Panc1 (cell line): ENCODE results near the gene GRIN2A. TPM values are rescaled to one million over a fixed set of nuclear protein-coding genes. Genes with fewer than 3 reads are reported as not detected.

ENCODE experiments used
- ATAC-seq: fragments of 200-7000 bp; cut with Tn5 transposase; 2 replicates; pipeline ENCODE4 v1.9.1; 2020; ENCODE audit warnings: mild to moderate bottlenecking, moderate library complexity
- BruUV-seq: library from RNA; stranded (reverse); fragments of 400-500 nt; replicated peaks from 2 replicates; lab custom pipeline; 2021; lab: Mats Ljungman, UMichigan
- CTCF ChIA-PET: fragments of 300-600 bp; sonication (Branson Sonifier 250); formaldehyde crosslinking; loops from one replicate; lab custom pipeline; 2022; ENCODE audit warnings: antibody characterized with exemption; lab: Charles Lee
- POLR2A ChIA-PET: fragments of 300-600 bp; sonication (Branson Sonifier 250); formaldehyde crosslinking; loops from one replicate; lab custom pipeline; 2022; ENCODE audit warnings: antibody characterized with exemption; lab: Charles Lee
- DNase-seq: peaks from one replicate; pipeline ENCODE4 v3.0.0-alpha.2; 2010; ENCODE audit warnings: low read depth, low spot score
- H3K27ac ChIP-seq: 2 replicates; pipeline ENCODE4 v1.5.1; 2011; ENCODE audit warnings: mild to moderate bottlenecking, low read length, inconsistent platforms
- H3K27me3 ChIP-seq: fragments of 200-500 bp; sonication (Bioruptor generic); 2 replicates; pipeline ENCODE4 v1.6.0; 2014; ENCODE audit warnings: low read length, inconsistent platforms; ENCODE audit not compliant: control insufficient read depth, insufficient read depth
- H3K36me3 ChIP-seq: fragments of 200-500 bp; sonication (Bioruptor generic); 2 replicates; pipeline ENCODE4 v1.5.1; 2014; ENCODE audit warnings: inconsistent platforms, mild to moderate bottlenecking, low read length, moderate library complexity; ENCODE audit not compliant: control insufficient read depth, insufficient read depth
- H3K4me1 ChIP-seq: 2 replicates; pipeline ENCODE4 v1.5.1; 2011; ENCODE audit warnings: inconsistent platforms, mild to moderate bottlenecking, low read length, moderate library complexity; ENCODE audit not compliant: control insufficient read depth, insufficient read depth
- H3K4me3 ChIP-seq, 2 experiments: 2 replicates each; pipeline ENCODE4 v1.5.1; 2011 to 2012; ENCODE audit warnings: low read depth in 2 of 2, low read length in 2 of 2, mild to moderate bottlenecking in 2 of 2, inconsistent platforms in 1 of 2, moderate library complexity in 1 of 2
- H3K9me3 ChIP-seq: fragments of 200-500 bp; sonication (Bioruptor generic); 2 replicates; pipeline ENCODE4 v1.5.1; 2014; ENCODE audit warnings: low read depth, mild to moderate bottlenecking, inconsistent platforms, low read length, moderate library complexity; ENCODE audit not compliant: control insufficient read depth, insufficient read depth
- POLR2AphosphoS5 ChIP-seq: IDR thresholded peaks from 2 replicates; pipeline ENCODE4 v1.6.1; 2012; ENCODE audit warnings: mild to moderate bottlenecking, low read depth, low read length, moderate library complexity
- SIN3A ChIP-seq: IDR thresholded peaks from 2 replicates; pipeline ENCODE4 v1.6.1; 2012; ENCODE audit warnings: low read depth, mild to moderate bottlenecking, low read length, moderate library complexity, borderline replicate concordance; ENCODE audit not compliant: insufficient read depth
- TCF7L2 ChIP-seq: IDR thresholded peaks from 2 replicates; pipeline ENCODE4 v1.6.1; 2011; ENCODE audit warnings: mild to moderate bottlenecking, low read depth, low read length, inconsistent platforms
- in situ Hi-C: cut with HindIII; loops from 2 replicates; pipeline ENCODE4 v1.10.0; 2016; ENCODE audit warnings: low sequenced_read_pairs, low pct_unique_long_range_greater_than_20kb
- intact Hi-C: fragments of 100-400 bp; cut with micrococcal nuclease; formaldehyde crosslinking; loops from one replicate; pipeline ENCODE4 v1.10.0; 2022; ENCODE audit not compliant: unreplicated experiment
- total RNA-seq: library from RNA; stranded (reverse); gene quantifications from one replicate; pipeline ENCODE4 v1.2.1, GENCODE V29; 2021; ENCODE audit not compliant: unreplicated experiment
- TF ChIP-seq, protein P1 (sequence below), 2 experiments: IDR thresholded peaks; 2 replicates each; pipeline ENCODE4 v1.6.1; 2011 to 2012; ENCODE audit warnings: low read depth in 2 of 2, control low read depth in 1 of 2, low read length in 1 of 2, mild to moderate bottlenecking in 1 of 2, moderate library complexity in 1 of 2; ENCODE audit not compliant: insufficient read depth in 1 of 2
- TF ChIP-seq, protein P2 (sequence below): fragments of 450-650 bp; IDR thresholded peaks from 2 replicates; pipeline ENCODE4 v1.5.1; 2017; ENCODE audit warnings: mild to moderate bottlenecking

GRIN2A gene
- total RNA-seq, 1 experiment from 2014 or later = 12.3 TPM

DNA sequence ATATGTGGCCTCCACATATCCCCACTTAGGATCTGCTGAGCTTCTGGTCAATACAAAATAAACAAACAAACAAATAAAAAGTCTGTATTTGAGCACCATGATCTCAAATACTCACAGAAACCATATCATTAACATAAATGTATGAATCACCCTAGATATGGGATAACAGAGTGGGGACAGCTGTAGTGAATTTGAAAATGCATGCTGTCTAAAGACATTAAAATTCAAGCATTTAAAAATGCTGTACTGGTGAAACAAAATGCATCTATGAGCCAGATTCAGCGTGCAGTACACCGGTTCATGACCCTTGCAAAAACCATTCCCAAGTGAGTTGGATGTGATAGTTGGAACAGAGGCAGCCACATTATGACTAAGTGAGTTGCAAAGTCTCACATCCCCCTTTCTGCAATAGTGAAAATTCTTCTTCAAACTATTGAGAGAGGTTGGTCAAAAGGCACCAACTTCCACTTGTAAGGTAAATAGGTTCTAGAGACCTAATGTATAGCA, 12.3 kb downstream of the GRIN2A start:
- no peak for DNase-seq
- ATAC-seq = no peak
- Histone ChIP-seq H3K27ac (no peak overlapping the region), H3K36me3 (no peaks in the 10 kb centered on the region), H3K4me1 (peaks cover 22% of the 10 kb centered on the region), H3K9me3 (no peaks in the 10 kb centered on the region; the same call in 1 of the 2 replicates), H3K4me3 (no peak overlapping the region), H3K27me3 (no peaks in the 10 kb centered on the region)
- TF ChIP-seq POLR2AphosphoS5 = no peak
- no peak for TF ChIP-seq SIN3A
- TF ChIP-seq, protein P1, sequence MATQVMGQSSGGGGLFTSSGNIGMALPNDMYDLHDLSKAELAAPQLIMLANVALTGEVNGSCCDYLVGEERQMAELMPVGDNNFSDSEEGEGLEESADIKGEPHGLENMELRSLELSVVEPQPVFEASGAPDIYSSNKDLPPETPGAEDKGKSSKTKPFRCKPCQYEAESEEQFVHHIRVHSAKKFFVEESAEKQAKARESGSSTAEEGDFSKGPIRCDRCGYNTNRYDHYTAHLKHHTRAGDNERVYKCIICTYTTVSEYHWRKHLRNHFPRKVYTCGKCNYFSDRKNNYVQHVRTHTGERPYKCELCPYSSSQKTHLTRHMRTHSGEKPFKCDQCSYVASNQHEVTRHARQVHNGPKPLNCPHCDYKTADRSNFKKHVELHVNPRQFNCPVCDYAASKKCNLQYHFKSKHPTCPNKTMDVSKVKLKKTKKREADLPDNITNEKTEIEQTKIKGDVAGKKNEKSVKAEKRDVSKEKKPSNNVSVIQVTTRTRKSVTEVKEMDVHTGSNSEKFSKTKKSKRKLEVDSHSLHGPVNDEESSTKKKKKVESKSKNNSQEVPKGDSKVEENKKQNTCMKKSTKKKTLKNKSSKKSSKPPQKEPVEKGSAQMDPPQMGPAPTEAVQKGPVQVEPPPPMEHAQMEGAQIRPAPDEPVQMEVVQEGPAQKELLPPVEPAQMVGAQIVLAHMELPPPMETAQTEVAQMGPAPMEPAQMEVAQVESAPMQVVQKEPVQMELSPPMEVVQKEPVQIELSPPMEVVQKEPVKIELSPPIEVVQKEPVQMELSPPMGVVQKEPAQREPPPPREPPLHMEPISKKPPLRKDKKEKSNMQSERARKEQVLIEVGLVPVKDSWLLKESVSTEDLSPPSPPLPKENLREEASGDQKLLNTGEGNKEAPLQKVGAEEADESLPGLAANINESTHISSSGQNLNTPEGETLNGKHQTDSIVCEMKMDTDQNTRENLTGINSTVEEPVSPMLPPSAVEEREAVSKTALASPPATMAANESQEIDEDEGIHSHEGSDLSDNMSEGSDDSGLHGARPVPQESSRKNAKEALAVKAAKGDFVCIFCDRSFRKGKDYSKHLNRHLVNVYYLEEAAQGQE (IDR thresholded peaks at IDR 0.05; ENCODE audit: insufficient read depth in 1 of 2, low read depth in 2 of 2, low read length in 1 of 2) = no peak
- TF ChIP-seq, protein P2, sequence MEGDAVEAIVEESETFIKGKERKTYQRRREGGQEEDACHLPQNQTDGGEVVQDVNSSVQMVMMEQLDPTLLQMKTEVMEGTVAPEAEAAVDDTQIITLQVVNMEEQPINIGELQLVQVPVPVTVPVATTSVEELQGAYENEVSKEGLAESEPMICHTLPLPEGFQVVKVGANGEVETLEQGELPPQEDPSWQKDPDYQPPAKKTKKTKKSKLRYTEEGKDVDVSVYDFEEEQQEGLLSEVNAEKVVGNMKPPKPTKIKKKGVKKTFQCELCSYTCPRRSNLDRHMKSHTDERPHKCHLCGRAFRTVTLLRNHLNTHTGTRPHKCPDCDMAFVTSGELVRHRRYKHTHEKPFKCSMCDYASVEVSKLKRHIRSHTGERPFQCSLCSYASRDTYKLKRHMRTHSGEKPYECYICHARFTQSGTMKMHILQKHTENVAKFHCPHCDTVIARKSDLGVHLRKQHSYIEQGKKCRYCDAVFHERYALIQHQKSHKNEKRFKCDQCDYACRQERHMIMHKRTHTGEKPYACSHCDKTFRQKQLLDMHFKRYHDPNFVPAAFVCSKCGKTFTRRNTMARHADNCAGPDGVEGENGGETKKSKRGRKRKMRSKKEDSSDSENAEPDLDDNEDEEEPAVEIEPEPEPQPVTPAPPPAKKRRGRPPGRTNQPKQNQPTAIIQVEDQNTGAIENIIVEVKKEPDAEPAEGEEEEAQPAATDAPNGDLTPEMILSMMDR = no peak
- no peak for TF ChIP-seq TCF7L2
- POLR2A ChIA-PET = no interaction called here
- BruUV-seq = no TSS peak
- CTCF ChIA-PET = no interaction called here
- in situ Hi-C loops (no loop called here), intact Hi-C loops (no loop called here)

DNA sequence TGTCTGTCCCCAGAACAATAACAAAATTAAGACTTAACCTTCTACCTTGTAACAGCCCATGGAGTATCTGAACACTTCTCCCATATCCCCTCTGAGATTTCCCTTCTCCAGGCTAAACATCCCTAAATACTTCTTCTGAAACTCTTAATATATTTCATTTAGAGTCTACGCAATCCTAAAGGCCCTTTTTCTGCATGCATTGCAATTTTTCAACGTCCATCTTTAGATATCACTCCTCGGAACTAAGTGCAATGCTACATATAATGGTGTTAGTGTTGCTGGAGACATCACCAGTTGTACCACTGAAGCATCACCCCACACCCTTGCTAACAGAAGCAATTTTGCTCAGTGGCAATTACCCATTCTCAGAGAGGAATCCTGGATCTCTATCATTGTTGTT, 13.2 kb downstream of the GRIN2A start:
- Histone ChIP-seq H3K27ac (peak overlapping the region; percentile 74), H3K4me3 (no peak overlapping the region), H3K36me3 (no peaks in the 10 kb centered on the region), H3K4me1 (peaks cover 22% of the 10 kb centered on the region), H3K27me3 (no peaks in the 10 kb centered on the region), H3K9me3 (no peaks in the 10 kb centered on the region; the same call in 1 of the 2 replicates)
- POLR2A ChIA-PET = no interaction called here
- in situ Hi-C loops = no loop called here
- TF ChIP-seq POLR2AphosphoS5 = no peak
- TF ChIP-seq, protein P2 = no peak
- TF ChIP-seq SIN3A = no peak
- TF ChIP-seq, protein P1 (IDR thresholded peaks at IDR 0.05; ENCODE audit: insufficient read depth in 1 of 2, low read depth in 2 of 2, low read length in 1 of 2) = no peak
- no peak for TF ChIP-seq TCF7L2
- ATAC-seq (no peak), DNase-seq (no peak)
- intact Hi-C loops = no loop called here
- BruUV-seq = no TSS peak
- CTCF ChIA-PET = no interaction called here
